Upper lobe of right lung (tissue), 1 donor: Measurements from ENCODE around the gene FAM89B. TPM values are rescaled to one million over a fixed set of nuclear protein-coding genes. Genes with fewer than 3 reads are reported as not detected.

ENCODE experiments used
- ATAC-seq: fragments of 200-7000 bp; cut with Tn5 transposase; one replicate; pipeline ENCODE4 v1.9.1; 2020; ENCODE audit warnings: mild to moderate bottlenecking, moderate library complexity
- DNase-seq: peaks from one replicate; pipeline ENCODE4 v3.0.0-alpha.2; 2020
- H3K27ac ChIP-seq: fragments of 200-600 bp; one replicate; pipeline ENCODE4 v1.8.0; 2022
- H3K27me3 ChIP-seq: fragments of 200-600 bp; one replicate; pipeline ENCODE4 v1.8.0; 2022; ENCODE audit warnings: mild to moderate bottlenecking
- H3K36me3 ChIP-seq: fragments of 200-600 bp; one replicate; pipeline ENCODE4 v1.8.0; 2022
- H3K4me1 ChIP-seq: fragments of 200-600 bp; one replicate; pipeline ENCODE4 v1.8.0; 2022
- H3K4me3 ChIP-seq: fragments of 200-600 bp; one replicate; pipeline ENCODE4 v1.8.0; 2022; ENCODE audit warnings: mild to moderate bottlenecking
- H3K9me3 ChIP-seq: fragments of 200-600 bp; one replicate; pipeline ENCODE4 v1.8.0; 2022
- CTCF ChIP-seq: fragments of 200-600 bp; IDR thresholded peaks from one replicate; pipeline ENCODE4 v1.8.0; 2022; ENCODE audit warnings: antibody characterized with exemption
- intact Hi-C: fragments of 100-400 bp; cut with DNase I; formaldehyde crosslinking; loops from one replicate; pipeline ENCODE4 v1.11.0; 2022
- total RNA-seq: library from RNA; stranded (reverse); fragmentation: NEBNext Ultra II Directional; extraction: Animal tissue kit (Norgen Biotek cat#: 25700); gene quantifications from one replicate; pipeline ENCODE4 v1.2.1, GENCODE V29; 2021
- donor health status: DM: no; HTN: yes; CAD: no; lungs with severe emphysema.

Gene FAM89B
- total RNA-seq, 1 donor from 2014 or later, result 44.1 TPM

DNA sequence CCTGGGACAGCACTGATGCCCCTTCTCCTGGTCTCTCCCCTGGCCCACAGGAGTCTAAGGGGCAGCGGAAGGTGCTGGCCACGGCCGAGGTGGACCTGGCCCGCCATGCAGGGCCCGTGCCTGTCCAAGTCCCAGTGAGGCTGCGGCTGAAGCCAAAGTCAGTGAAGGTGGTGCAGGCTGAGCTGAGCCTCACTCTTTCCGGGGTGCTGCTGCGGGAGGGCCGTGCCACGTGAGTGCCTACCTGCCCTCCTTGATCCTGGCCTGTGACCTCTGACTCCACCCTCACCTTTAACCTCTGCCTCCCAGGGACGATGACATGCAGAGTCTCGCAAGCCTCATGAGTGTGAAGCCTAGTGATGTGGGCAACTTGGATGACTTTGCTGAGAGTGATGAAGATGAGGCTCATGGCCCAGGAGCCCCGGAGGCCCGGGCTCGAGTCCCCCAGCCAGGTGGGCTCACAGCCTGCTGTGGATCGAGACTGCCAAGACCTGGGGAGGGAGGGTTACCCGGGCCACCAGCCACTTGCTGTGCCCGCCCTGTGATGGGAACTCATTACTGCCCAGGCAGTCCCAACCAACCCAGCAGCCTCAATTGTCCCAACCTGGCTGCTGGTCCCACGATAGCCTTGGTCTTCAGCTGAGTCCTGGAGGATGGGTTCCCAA, 7.8 kb downstream of the FAM89B start:
- peaks cover 32% of the 10 kb centered on the region for H3K36me3 ChIP-seq
- intact Hi-C loops, result no loop called here
- TF ChIP-seq CTCF, result no peak

GRCh38 chr11:65580756-65581155, 8.4 kb downstream of the FAM89B start:
- ATAC-seq, result no peak
- peaks cover 37% of the 10 kb centered on the region for H3K36me3 ChIP-seq

More for the DNA sequence above, 7.8 kb downstream of the FAM89B start:
- no peak for ATAC-seq
- Histone ChIP-seq H3K27me3 (no peaks in the 10 kb centered on the region), H3K9me3 (no peaks in the 10 kb centered on the region), H3K27ac (no peak overlapping the region), H3K4me3 (no peak overlapping the region), H3K4me1 (peaks cover 26% of the 10 kb centered on the region)
- no peak for DNase-seq

DNA sequence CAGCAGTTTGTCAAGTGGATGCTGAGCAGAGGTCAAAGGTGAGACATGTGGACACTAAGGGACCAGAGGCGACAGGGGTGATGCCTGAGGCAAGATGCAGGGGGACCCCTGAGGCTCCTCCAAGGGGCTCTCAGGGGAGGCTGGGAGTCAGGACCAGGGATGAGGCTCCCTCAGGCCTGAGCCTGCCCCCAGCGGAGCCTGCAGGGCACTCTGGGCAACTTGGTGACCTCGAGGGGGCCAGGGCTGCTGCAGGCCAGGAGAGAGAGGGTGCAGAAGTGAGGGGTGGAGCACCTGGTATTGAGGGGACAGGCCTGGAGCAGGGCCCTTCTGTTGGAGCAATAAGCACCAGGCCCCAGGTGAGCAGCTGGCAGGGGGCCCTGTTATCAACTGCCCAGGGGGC, 9.6 kb downstream of the FAM89B start:
- no peak for TF ChIP-seq CTCF
- H3K4me3 ChIP-seq, result no peak overlapping the region
- DNase-seq (no peak), ATAC-seq (no peak)
- H3K4me1 ChIP-seq, result peaks cover 21% of the 10 kb centered on the region
- H3K27ac ChIP-seq, result no peak overlapping the region
- intact Hi-C loops, result no loop called here
- H3K9me3 ChIP-seq, result no peaks in the 10 kb centered on the region
- H3K27me3 ChIP-seq, result no peaks in the 10 kb centered on the region
- peaks cover 37% of the 10 kb centered on the region for H3K36me3 ChIP-seq

More at GRCh38 chr11:65580756-65581155, 8.4 kb downstream of the FAM89B start:
- no peak overlapping the region for H3K27ac ChIP-seq
- intact Hi-C loops, result no loop called here
- H3K4me1 ChIP-seq, result peaks cover 23% of the 10 kb centered on the region
- H3K27me3 ChIP-seq, result no peaks in the 10 kb centered on the region
- DNase-seq, result no peak
- no peak overlapping the region for H3K4me3 ChIP-seq
- H3K9me3 ChIP-seq, result no peaks in the 10 kb centered on the region
- no peak for TF ChIP-seq CTCF

- no peak overlapping the region for H3K27ac ChIP-seq
- peaks cover 37% of the 10 kb centered on the region for H3K36me3 ChIP-seq
- DNase-seq (no peak), ATAC-seq (no peak)
- no peaks in the 10 kb centered on the region for H3K27me3 ChIP-seq
- no peak overlapping the region for H3K4me3 ChIP-seq
- TF ChIP-seq CTCF, result no peak
- peaks cover 17% of the 10 kb centered on the region for H3K4me1 ChIP-seq
- intact Hi-C loops, result no loop called here
- H3K9me3 ChIP-seq, result no peaks in the 10 kb centered on the region
These were observed 11.3 kb downstream of the FAM89B start for GRCh38 chr11:65583589-65583988.

GRCh38 chr11:65584106-65584505, 11.8 kb downstream of the FAM89B start:
- no peak for DNase-seq
- H3K27me3 ChIP-seq, result no peaks in the 10 kb centered on the region

More at GRCh38 chr11:65584106-65584505, 11.8 kb downstream of the FAM89B start:
- no peak overlapping the region for H3K27ac ChIP-seq
- peaks cover 37% of the 10 kb centered on the region for H3K36me3 ChIP-seq
- ATAC-seq, result no peak
- intact Hi-C loops, result no loop called here
- no peak overlapping the region for H3K4me3 ChIP-seq
- H3K9me3 ChIP-seq, result no peaks in the 10 kb centered on the region
- no peak for TF ChIP-seq CTCF
- H3K4me1 ChIP-seq, result peaks cover 18% of the 10 kb centered on the region
